B cell (primary cell): ENCODE measurements around the gene ONECUT1. TPM values are rescaled to one million over a fixed set of nuclear protein-coding genes. Genes with fewer than 3 reads are reported as not detected.
"Not testable (repeated sequence)": the region's sequence is repeated elsewhere in the genome, so short reads cannot be mapped to it uniquely, and the experiment has no call there.

Experiments
- ATAC-seq: fragments of 200-7000 bp; cut with Tn5 transposase; one replicate; pipeline ENCODE4 v1.10.0; 2021; ENCODE audit warnings: low read depth, mild to moderate bottlenecking, moderate number of reproducible peaks, moderate library complexity
- CTCF ChIA-PET: fragments of 350-600 bp; sonication (Branson Sonifier 250); formaldehyde crosslinking; loops from one replicate; lab custom pipeline; 2021; ENCODE audit warnings: antibody characterized with exemption, inconsistent platforms; lab: Charles Lee
- POLR2A ChIA-PET: fragments of 350-600 bp; sonication (Branson Sonifier 250); formaldehyde crosslinking; loops from one replicate; lab custom pipeline; 2021; ENCODE audit warnings: antibody characterized with exemption; lab: Charles Lee
- DNase-seq: peaks from one replicate; pipeline ENCODE4 v3.0.0; 2013
- H2AFZ ChIP-seq: 2 replicates; pipeline ENCODE4 v1.6.1; 2012; ENCODE audit warnings: mild to moderate bottlenecking, low read depth, low read length; ENCODE audit not compliant: insufficient read depth, poor library complexity, severe bottlenecking
- H3K27ac ChIP-seq, 2 donors: 1 replicate in 1 of 2; 2 replicates in 1 of 2; pipeline ENCODE4 v1.5.1; 2012 to 2013; ENCODE audit warnings: low read length in 2 of 2, mild to moderate bottlenecking in 2 of 2, moderate library complexity in 1 of 2
- H3K27me3 ChIP-seq, 4 experiments: fragments of 200-600 bp in 1 of 4; sonication (generic) in 1 of 4; replicated peaks in 1 of 4; 1 replicate in 2 of 4; 2 replicates in 2 of 4; pipeline versions ENCODE4 v1.6.1 to v1.7.0; 2013 to 2016; ENCODE audit warnings: low read length in 3 of 4, mild to moderate bottlenecking in 2 of 4, mixed read lengths in 1 of 4, moderate library complexity in 1 of 4; ENCODE audit not compliant: insufficient read depth in 4 of 4, control insufficient read depth in 3 of 4; ENCODE audit errors: control extremely low read depth in 1 of 4
- H3K36me3 ChIP-seq, 2 experiments: replicated peaks in 1 of 2; 1 replicate in 1 of 2; 2 replicates in 1 of 2; pipeline versions ENCODE4 v1.6.1 to v1.7.1; 2013; ENCODE audit warnings: low read length in 1 of 2; ENCODE audit not compliant: insufficient read depth in 2 of 2, control insufficient read depth in 1 of 2; ENCODE audit errors: control extremely low read depth in 1 of 2, extremely low read depth in 1 of 2
- H3K4me1 ChIP-seq, 2 donors: fragments of 200-600 bp in 1 of 2; sonication (generic) in 1 of 2; 1 replicate in 1 of 2; 2 replicates in 1 of 2; pipeline versions ENCODE4 v1.5.1 to v1.6.1; 2013 to 2017; ENCODE audit warnings: low read length in 2 of 2; ENCODE audit not compliant: control insufficient read depth in 2 of 2, insufficient read depth in 2 of 2
- H3K4me2 ChIP-seq: replicated peaks from 2 replicates; pipeline ENCODE3; 2012; ENCODE audit warnings: mild to moderate bottlenecking, low read depth, low read length; ENCODE audit not compliant: poor library complexity, severe bottlenecking
- H3K4me3 ChIP-seq, 5 experiments: fragments of 200-600 bp in 1 of 5; sonication (generic) in 1 of 5; 1 replicate in 3 of 5; 2 replicates in 2 of 5; pipeline versions ENCODE4 v1.5.1 to v1.7.0; 2011 to 2016; ENCODE audit warnings: low read length in 4 of 5, mild to moderate bottlenecking in 4 of 5, low read depth in 2 of 5, control low read depth in 1 of 5, moderate library complexity in 1 of 5; ENCODE audit not compliant: insufficient read depth in 1 of 5; ENCODE audit errors: control extremely low read depth in 1 of 5, extremely low read depth in 1 of 5
- H3K79me2 ChIP-seq: fragments of 200-600 bp; sonication (generic); one replicate; pipeline ENCODE4 v1.6.0; 2016; ENCODE audit warnings: low read length; ENCODE audit not compliant: control insufficient read depth, insufficient read depth
- H3K9ac ChIP-seq: fragments of 200-600 bp; sonication (generic); 2 replicates; pipeline ENCODE4 v1.6.1; 2017; ENCODE audit warnings: mild to moderate bottlenecking, low read length, moderate library complexity
- H3K9me3 ChIP-seq, 3 donors: one replicate each; pipeline versions ENCODE4 v1.6.1 to v1.7.1; 2013; ENCODE audit warnings: low read length in 2 of 3; ENCODE audit not compliant: control insufficient read depth in 2 of 3, insufficient read depth in 1 of 3; ENCODE audit errors: control extremely low read depth in 1 of 3
- H4K20me1 ChIP-seq: 2 replicates; pipeline ENCODE4 v1.6.0; 2012; ENCODE audit warnings: mild to moderate bottlenecking, low read length; ENCODE audit not compliant: insufficient read depth, control insufficient read depth, poor library complexity, severe bottlenecking
- H3K27ac Mint-ChIP-seq: one replicate; pipeline ENCODE4 v1.8.0; 2021; ENCODE audit warnings: mixed read lengths
- H3K27me3 Mint-ChIP-seq: one replicate; pipeline ENCODE4 v1.8.0; 2021; ENCODE audit warnings: mixed read lengths
- H3K4me1 Mint-ChIP-seq: one replicate; pipeline ENCODE4 v1.8.0; 2021; ENCODE audit warnings: mixed read lengths
- H3K4me3 Mint-ChIP-seq: one replicate; pipeline ENCODE4 v1.8.0; 2021; ENCODE audit warnings: mixed read lengths
- H3K9me3 Mint-ChIP-seq: one replicate; pipeline ENCODE4 v1.8.0; 2022; ENCODE audit warnings: mixed read lengths; ENCODE audit not compliant: insufficient read depth
- EZH2 ChIP-seq: IDR thresholded peaks from 2 replicates; pipeline ENCODE4 v1.6.1; 2012; ENCODE audit warnings: borderline replicate concordance, low read depth, mild to moderate bottlenecking, moderate library complexity, low read length; ENCODE audit not compliant: insufficient read depth, poor library complexity, severe bottlenecking
- WGBS: methylation state at CpG from one replicate; pipeline ENCODE4 v1.1.5; 2013; ENCODE audit warnings: missing lambda C conversion rate; ENCODE audit not compliant: insufficient coverage; 5-methylcytosine and 5-hydroxymethylcytosine counted together
- intact Hi-C: fragments of 100-400 bp; cut with micrococcal nuclease; formaldehyde crosslinking; loops from one replicate; pipeline ENCODE4 v1.10.0; 2022
- polyA plus RNA-seq: library from polyadenylated mRNA; depleted of rRNA; stranded (reverse); fragments of >200 nt; gene quantifications from 2 replicates; pipeline ENCODE4 v1.2.3, GENCODE V29; 2012
- total RNA-seq, 2 donors: library from RNA; stranded (reverse); fragments of 120-200 nt in 1 of 2; gene quantifications; 1 replicate in 1 of 2; 2 replicates in 1 of 2; pipeline versions ENCODE4 v1.2.3 to v1.2.4, GENCODE V29; 2013 to 2022
- TF ChIP-seq, protein P1 (sequence below): fragments of 200-600 bp; IDR thresholded peaks from one replicate; pipeline ENCODE4 v1.8.0; 2022; ENCODE audit warnings: antibody characterized with exemption, mild to moderate bottlenecking

Gene ONECUT1
- total and polyA plus RNA-seq, 2 donors (not counting 1 experiment from before 2014, with no cell fraction given): not detected

DNA sequence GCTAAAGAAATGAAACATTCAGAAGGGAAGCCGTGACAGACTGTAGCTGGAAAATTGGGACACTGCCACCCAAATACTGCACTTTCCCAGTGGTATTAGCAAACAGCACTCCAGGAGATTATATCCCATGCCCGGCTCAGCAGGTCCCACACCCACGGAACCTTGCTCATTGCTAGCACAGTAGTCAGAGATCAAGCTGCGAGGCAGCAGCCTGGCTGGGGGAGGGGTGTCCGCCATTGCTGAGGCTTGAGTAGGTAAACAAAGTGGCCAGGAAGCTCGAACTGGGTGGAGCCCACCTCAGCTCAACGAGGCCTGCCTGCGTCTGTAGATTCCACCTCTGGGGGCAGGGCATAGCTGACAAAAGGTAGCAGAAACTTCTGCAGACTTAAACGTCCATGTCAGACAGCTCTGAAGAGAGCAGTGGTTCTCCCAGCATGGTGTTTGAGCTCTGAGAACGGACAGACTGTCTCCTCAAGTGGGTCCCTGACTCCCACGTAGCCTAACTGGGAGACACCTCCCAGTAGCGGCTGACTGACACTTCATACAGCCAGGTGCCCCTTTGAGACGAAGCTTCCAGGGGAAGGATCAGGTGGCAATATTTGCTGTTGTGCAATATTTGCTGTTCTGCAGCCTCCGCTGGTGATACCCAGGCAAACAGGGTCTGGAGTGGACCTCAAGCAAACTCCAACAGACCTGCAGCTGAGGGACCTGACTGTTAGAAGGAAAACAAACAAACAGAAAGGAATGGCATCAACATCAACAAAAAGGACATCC is 34.2 kb upstream of the ONECUT1 start:
- H3K4me1 ChIP-seq, H3K4me2 ChIP-seq, ATAC-seq, H2AFZ ChIP-seq, H3K36me3 ChIP-seq, H3K27ac Mint-ChIP-seq, DNase-seq, H3K27ac ChIP-seq, H3K4me1 Mint-ChIP-seq, H3K4me3 Mint-ChIP-seq, intact Hi-C loops, H3K27me3 ChIP-seq, H3K9me3 ChIP-seq, H3K4me3 ChIP-seq, POLR2A ChIA-PET, H3K79me2 ChIP-seq, H3K9ac ChIP-seq, H4K20me1 ChIP-seq, H3K9me3 Mint-ChIP-seq, CTCF ChIA-PET: not testable (repeated sequence)
- peaks cover 38% of the 10 kb centered on the region for H3K27me3 Mint-ChIP-seq
- WGBS: 80% methylated on average over 14 of the region's 14 CpGs

DNA sequence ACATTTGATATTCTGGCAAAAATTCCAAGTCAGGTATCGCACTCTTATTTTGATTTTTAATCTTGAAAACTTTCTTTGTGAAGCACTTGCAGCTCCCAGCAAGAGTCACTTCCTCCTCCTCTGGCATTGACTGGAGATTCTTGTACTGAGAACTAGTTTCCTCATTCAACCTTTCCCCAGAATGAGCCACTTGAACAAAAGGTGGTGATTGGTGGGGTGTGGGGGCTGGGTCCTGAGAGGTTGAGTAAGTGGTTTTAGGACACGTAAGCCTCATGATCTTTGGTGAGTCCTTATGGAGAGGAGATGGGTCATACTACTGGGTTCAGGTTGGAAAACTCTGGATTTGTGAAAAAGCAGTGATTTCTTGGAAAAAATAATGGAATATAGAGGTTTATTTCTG is 32.3 kb upstream of the ONECUT1 start:
- CTCF ChIA-PET: no interaction called here
- no peaks in the 10 kb centered on the region for H3K79me2 ChIP-seq
- Mint-ChIP-seq H3K4me3 (no peak overlapping the region), H3K27me3 (peaks cover 55% of the 10 kb centered on the region), H3K27ac (no peak overlapping the region), H3K4me1 (no peaks in the 10 kb centered on the region), H3K9me3 (peaks cover 3% of the 10 kb centered on the region)
- TF ChIP-seq, protein P1, sequence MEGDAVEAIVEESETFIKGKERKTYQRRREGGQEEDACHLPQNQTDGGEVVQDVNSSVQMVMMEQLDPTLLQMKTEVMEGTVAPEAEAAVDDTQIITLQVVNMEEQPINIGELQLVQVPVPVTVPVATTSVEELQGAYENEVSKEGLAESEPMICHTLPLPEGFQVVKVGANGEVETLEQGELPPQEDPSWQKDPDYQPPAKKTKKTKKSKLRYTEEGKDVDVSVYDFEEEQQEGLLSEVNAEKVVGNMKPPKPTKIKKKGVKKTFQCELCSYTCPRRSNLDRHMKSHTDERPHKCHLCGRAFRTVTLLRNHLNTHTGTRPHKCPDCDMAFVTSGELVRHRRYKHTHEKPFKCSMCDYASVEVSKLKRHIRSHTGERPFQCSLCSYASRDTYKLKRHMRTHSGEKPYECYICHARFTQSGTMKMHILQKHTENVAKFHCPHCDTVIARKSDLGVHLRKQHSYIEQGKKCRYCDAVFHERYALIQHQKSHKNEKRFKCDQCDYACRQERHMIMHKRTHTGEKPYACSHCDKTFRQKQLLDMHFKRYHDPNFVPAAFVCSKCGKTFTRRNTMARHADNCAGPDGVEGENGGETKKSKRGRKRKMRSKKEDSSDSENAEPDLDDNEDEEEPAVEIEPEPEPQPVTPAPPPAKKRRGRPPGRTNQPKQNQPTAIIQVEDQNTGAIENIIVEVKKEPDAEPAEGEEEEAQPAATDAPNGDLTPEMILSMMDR: no peak
- TF ChIP-seq EZH2: no peak
- DNase-seq (no peak), ATAC-seq (no peak)
- no peak overlapping the region for H3K9ac ChIP-seq
- H3K27me3 ChIP-seq: peaks cover 0 to 10% (median 4%) of the 10 kb centered on the region in 4 experiments
- H2AFZ ChIP-seq: no peak overlapping the region
- intact Hi-C loops: no loop called here
- H4K20me1 ChIP-seq: no peaks in the 10 kb centered on the region
- H3K4me2 ChIP-seq: no peak overlapping the region
- H3K27ac ChIP-seq: no peak overlapping the region
- WGBS: 83% methylated on average over 1 of the region's 2 CpGs
- POLR2A ChIA-PET: no interaction called here
- H3K4me3 ChIP-seq: no peak overlapping the region
- no peaks in the 10 kb centered on the region for H3K36me3 ChIP-seq
- H3K9me3 ChIP-seq: peaks cover 0 to 4% (median 0%) of the 10 kb centered on the region in 3 donors
- H3K4me1 ChIP-seq: no peaks in the 10 kb centered on the region
